ENCODE results near the gene CARS2.
"Not testable (repeated sequence)": the region's sequence is repeated elsewhere in the genome, so short reads cannot be mapped to it uniquely, and the experiment has no call there.

Gene CARS2

GRCh38 chr13:110682746-110683145 is 23.2 kb downstream of the CARS2 start:
- no peak for DNase-seq (ENCODE audit: low read depth)

- DNase-seq (ENCODE audit: low read depth) = no peak
Observed at GRCh38 chr13:110681868-110682550, 23.9 kb downstream of the CARS2 start.

GRCh38 chr13:110680852-110681251 is 25.1 kb downstream of the CARS2 start:
- no peak for DNase-seq (ENCODE audit: low read depth)

- DNase-seq (ENCODE audit: low read depth) = no peak
Observed at GRCh38 chr13:110677731-110678545, 28.0 kb downstream of the CARS2 start.

GRCh38 chr13:110676595-110677587 is 29.0 kb downstream of the CARS2 start:
- DNase-seq (ENCODE audit: low read depth) = no peak

DNA sequence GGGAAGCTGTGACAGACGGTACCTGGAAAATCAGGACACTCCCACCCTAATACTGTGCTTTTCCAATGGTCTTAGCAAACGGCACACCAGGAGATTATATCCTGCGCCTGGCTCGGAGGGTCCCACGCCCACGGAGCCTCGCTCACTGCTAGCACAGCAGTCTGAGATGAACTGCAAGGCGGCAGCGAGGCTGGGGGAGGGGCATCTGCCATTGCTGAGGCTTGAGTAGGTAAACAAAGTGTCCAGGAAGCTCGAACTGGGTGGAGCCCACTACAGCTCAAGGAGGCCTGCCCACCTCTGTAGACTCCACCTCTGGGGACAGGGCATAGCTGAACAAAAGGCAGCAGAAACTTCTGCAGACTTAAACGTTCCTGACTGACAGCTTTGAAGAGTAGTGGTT is 36.1 kb downstream of the CARS2 start:
- DNase-seq (ENCODE audit: low read depth) = not testable (repeated sequence)

GRCh38 chr13:110669036-110669435 is 36.9 kb downstream of the CARS2 start:
- DNase-seq (ENCODE audit: low read depth) = no peak

GRCh38 chr13:110666255-110666533 is 39.7 kb downstream of the CARS2 start:
- DNase-seq (ENCODE audit: low read depth) = no peak

- no peak for DNase-seq (ENCODE audit: low read depth)
Observed at GRCh38 chr13:110665491-110666254, 40.2 kb downstream of the CARS2 start.

GRCh38 chr13:110664673-110665072 is 41.2 kb downstream of the CARS2 start:
- no peak for DNase-seq (ENCODE audit: low read depth)

DNA sequence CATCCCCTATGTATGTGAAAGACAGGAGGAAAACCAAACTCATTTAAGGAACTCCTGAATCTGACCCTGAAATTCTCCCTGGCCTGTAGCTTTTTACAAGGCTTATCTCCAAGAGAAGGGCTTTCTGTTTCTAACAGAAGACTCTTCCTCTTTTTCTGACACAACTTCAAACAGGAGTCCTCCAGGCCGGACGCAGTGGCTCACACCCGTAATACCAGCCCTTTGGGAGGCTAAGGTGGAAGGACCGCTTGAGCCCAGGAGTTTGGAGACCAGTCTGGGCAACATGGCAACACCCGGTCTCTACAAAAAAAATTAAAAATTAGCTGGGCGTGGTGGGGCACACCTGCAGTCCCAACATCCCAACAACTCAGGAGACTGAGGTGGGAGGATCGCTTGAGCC is 41.9 kb downstream of the CARS2 start:
- no peak for DNase-seq (ENCODE audit: low read depth)

DNA sequence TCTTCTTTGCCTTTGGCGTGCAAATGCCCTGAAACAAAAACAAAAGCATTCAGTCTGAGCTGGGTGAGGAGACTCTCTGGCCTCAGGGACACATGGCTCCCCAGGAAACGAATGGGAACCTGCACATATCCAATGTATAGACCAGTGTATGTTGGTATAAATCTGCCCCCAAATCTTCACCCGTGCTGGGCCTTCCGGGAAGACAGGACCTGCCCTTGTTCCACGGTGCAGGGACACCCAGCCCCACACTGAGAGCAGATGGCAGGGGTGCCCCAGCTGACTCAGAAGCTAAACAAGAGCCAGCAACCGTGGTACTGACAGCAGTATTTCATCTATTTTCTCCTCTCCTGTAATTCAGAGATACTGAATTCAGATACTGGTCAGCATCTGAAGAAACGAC is 42.4 kb downstream of the CARS2 start:
- no peak for DNase-seq (ENCODE audit: low read depth)

GRCh38 chr13:110662777-110663443 is 43.0 kb downstream of the CARS2 start:
- no peak for DNase-seq (ENCODE audit: low read depth)

- DNase-seq (ENCODE audit: low read depth) = no peak
Observed at GRCh38 chr13:110662091-110662490, 43.8 kb downstream of the CARS2 start.

DNA sequence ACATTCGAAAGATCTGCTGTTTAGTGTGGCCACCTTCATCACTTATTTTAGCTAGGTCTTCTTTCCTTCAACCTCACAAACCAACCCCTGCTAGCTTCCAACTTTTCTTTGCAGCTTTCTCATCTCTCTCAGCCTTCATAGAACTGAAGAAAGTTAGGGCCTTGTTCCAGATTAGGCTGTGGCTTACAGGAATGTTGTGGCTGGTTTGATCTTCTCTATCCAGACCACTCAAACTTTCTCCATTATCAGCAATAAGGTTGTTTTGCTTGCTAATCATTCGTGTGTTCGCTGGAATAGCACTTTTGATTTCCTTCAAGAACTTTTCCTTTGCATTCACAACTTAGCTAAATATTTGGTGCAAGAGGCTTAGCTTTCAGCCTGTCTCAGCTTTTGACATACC is 44.7 kb downstream of the CARS2 start:
- no peak for DNase-seq (ENCODE audit: low read depth)

GRCh38 chr13:110658218-110658911 is 47.6 kb downstream of the CARS2 start:
- not testable (repeated sequence) for DNase-seq (ENCODE audit: low read depth)

- DNase-seq (ENCODE audit: low read depth) = no peak
Observed at GRCh38 chr13:110657196-110657595, 48.7 kb downstream of the CARS2 start.

- DNase-seq (ENCODE audit: low read depth) = no peak
Observed at GRCh38 chr13:110653851-110654250, 52.1 kb downstream of the CARS2 start.

DNA sequence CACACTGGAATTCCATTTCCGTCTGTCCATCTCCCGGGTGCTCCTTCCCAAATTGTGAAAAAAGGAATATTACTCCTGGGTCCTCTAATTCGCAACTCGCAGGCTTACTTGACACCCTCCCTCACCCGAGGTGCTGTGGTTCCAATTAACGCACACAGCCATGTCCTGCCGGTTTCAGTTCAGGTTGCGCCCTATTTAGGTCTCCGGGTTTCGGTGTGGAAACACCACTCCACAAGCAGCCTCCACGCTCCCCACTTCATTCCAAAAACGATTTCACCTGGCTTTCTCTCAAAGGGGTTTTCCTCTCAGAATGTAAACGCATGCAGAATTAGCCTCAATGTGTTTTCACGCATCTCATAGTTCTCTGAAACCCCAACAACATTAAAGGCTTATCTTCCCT is 52.6 kb downstream of the CARS2 start:
- DNase-seq (ENCODE audit: low read depth) = no peak

DNA sequence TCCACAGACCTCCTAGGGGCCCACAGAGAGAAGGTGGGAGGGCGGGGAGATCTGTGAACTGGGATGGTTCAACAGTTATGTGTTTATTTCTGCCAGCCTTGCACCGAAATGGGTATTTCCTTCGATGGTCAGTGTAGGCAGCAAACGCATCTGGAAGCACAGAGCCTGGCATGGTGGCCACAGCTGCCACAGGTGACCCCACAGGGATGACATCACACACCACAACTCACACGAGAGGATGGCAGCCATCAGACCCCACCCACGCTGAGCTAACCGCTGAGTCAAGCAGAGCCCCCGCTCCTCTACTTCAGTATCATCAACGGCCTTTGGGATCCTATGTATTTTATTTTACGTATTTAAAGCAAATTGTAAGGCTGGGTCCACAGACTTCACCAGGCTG is 53.2 kb downstream of the CARS2 start:
- DNase-seq (ENCODE audit: low read depth) = no peak

Measured in HS-5 (cell line).